ENCODE results near the gene LINGO1. TPM values are rescaled to one million over a fixed set of nuclear protein-coding genes. Genes with fewer than 3 reads are reported as not detected.

The LINGO1 gene
- total and polyA plus RNA-seq, 2 of the 8 experiments (the other 6 are each of a cell fraction or from before 2014, with no cell fraction given): 57.1 to 114 TPM

- Histone ChIP-seq H2AK5ac (ENCODE audit: low read depth, low read length) (no peak overlapping the region), H3K27me3 (replicated peaks in 1 of 4; ENCODE audit: control insufficient read depth in 3 of 4, extremely low read depth in 1 of 4, insufficient read depth in 3 of 4, low read length in 3 of 4) (no peaks in the 10 kb centered on the region; a peak in 1 of 7 replicates), H3K4me1 (replicated peaks in 1 of 4; ENCODE audit: control insufficient read depth in 3 of 4, insufficient read depth in 4 of 4, low read length in 3 of 4) (no peaks in the 10 kb centered on the region; a peak in 2 of 7 replicates), H4K91ac (replicated peaks; ENCODE audit: insufficient read length, low read length) (no peak overlapping the region), H2BK15ac (ENCODE audit: low read length) (no peak overlapping the region), H3K14ac (ENCODE audit: insufficient read length) (no peak overlapping the region), H3K4me3 (ENCODE audit: extremely low read depth in 1 of 4, insufficient read depth in 2 of 4, low read depth in 3 of 4, low read length in 4 of 4) (no peak overlapping the region), H3K18ac (ENCODE audit: extremely low read depth, low read length) (no peak overlapping the region), H2BK120ac (replicated peaks; ENCODE audit: low read depth, low read length) (no peak overlapping the region), H3K56ac (replicated peaks; ENCODE audit: insufficient read length, low read depth, low read length) (no peak overlapping the region), H3K4ac (replicated peaks; ENCODE audit: insufficient read length, low read depth, low read length) (no peak overlapping the region), H3K23me2 (ENCODE audit: low read depth, low read length) (no peaks in the 10 kb centered on the region), H3K79me2 (ENCODE audit: control insufficient read depth in 1 of 2, insufficient read depth in 2 of 2, low read length in 2 of 2) (no peaks in the 10 kb centered on the region), H3K27ac (ENCODE audit: low read depth, low read length) (no peak overlapping the region), H2AFZ (ENCODE audit: low read length) (0 out of 2 replicates have a peak overlapping the region, but pooled peaks have one; percentile 62), H3K4me2 (ENCODE audit: insufficient read depth in 1 of 2, low read depth in 2 of 2, low read length in 2 of 2) (no peak overlapping the region), H2BK20ac (ENCODE audit: low read length) (no peak overlapping the region; the same call in 1 of the 2 replicates), H3K79me1 (ENCODE audit: low read depth, low read length) (no peaks in the 10 kb centered on the region), H3K9me3 (ENCODE audit: insufficient read depth in 2 of 2, low read depth in 1 of 2, low read length in 1 of 2) (no peaks in the 10 kb centered on the region), H2BK12ac (ENCODE audit: low read depth, low read length) (no peak overlapping the region), H3K36me3 (ENCODE audit: control insufficient read depth in 2 of 4, insufficient read depth in 4 of 4, low read length in 3 of 4) (no peaks in the 10 kb centered on the region), H3K23ac (ENCODE audit: insufficient read length) (no peak overlapping the region), H3K9ac (replicated peaks in 1 of 4; ENCODE audit: extremely low read depth in 1 of 4, low read depth in 3 of 4, low read length in 3 of 4) (no peak overlapping the region), H4K20me1 (replicated peaks in 1 of 2; ENCODE audit: control insufficient read depth in 1 of 2, insufficient read depth in 2 of 2, low read length in 2 of 2) (no peaks in the 10 kb centered on the region), H4K5ac (ENCODE audit: insufficient read length, low read depth, low read length) (no peak overlapping the region), H2BK5ac (ENCODE audit: low read depth, low read length) (no peak overlapping the region), H4K8ac (ENCODE audit: extremely low read depth, insufficient read depth, low read length) (peak overlapping the region; percentile 41; the same call in 1 of the 2 replicates)
- CTCF ChIA-PET (ENCODE audit: partially characterized antibody): interaction anchor here (0.7 to 7.2 kb wide), 13 partner anchors 14 to 460 kb away, joined by 3 to 74 read pairs (median 3); no protein-coding TSS in a partner anchor
- no peak for DNase-seq (ENCODE audit: low read depth in 1 of 2, low spot score in 2 of 2)
- WGBS, 2 experiments (ENCODE audit: extremely low coverage in 1 of 2, insufficient coverage in 1 of 2, insufficient read length in 1 of 2, insufficient replicate concordance in 2 of 2, low coverage in 1 of 2, low lambda C conversion rate in 2 of 2, missing lambda C conversion rate in 1 of 2): 64% methylated on average over 7 of the region's 7 CpGs; no CpG with 5 or more reads in 1 of the 2 experiments
- POLR2A ChIA-PET (ENCODE audit: partially characterized antibody): interaction anchor here (1.3 kb wide), 1 partner anchor 43 kb away, joined by 4 read pairs; no protein-coding TSS in a partner anchor
- FAIRE-seq: peak; percentile 7
- no peak for TF ChIP-seq SIN3A (conservative IDR thresholded peaks at IDR 0.05 in 1 of 2, IDR thresholded peaks at IDR 0.05 in 1 of 2; ENCODE audit: low read depth in 1 of 2, low read length in 2 of 2)
- TF ChIP-seq GABPA (IDR thresholded peaks at IDR 0.05; ENCODE audit: borderline replicate concordance, insufficient read depth, low read length): no peak
- no peak for TF ChIP-seq FOSL1 (IDR thresholded peaks at IDR 0.05; ENCODE audit: insufficient read depth, low read depth, low read length)
- TF ChIP-seq MAFK (IDR thresholded peaks at IDR 0.05; ENCODE audit: low read depth, low read length): no peak
- no peak for TF ChIP-seq CHD1 (IDR thresholded peaks at IDR 0.05; ENCODE audit: low read depth, low read length)
- TF ChIP-seq BACH1 (IDR thresholded peaks at IDR 0.05; ENCODE audit: low read length): no peak
- no peak for TF ChIP-seq HDAC2 (IDR thresholded peaks at IDR 0.05; ENCODE audit: borderline replicate concordance in 1 of 2, low read depth in 2 of 2, low read length in 2 of 2)
- TF ChIP-seq SAP30 (IDR thresholded peaks at IDR 0.05; ENCODE audit: insufficient read depth, insufficient replicate concordance, low read length): no peak
- no peak for TF ChIP-seq MAX (IDR thresholded peaks at IDR 0.05)
- TF ChIP-seq CTCF (IDR thresholded peaks at IDR 0.05; ENCODE audit: control extremely low read depth in 1 of 3, insufficient read depth in 1 of 3, low read depth in 1 of 3, low read length in 3 of 3): peak; percentile 61 to 73 (median 69)
These were observed 48.5 kb downstream of the LINGO1 start for GRCh38 chr15:77584201-77584600.

Data from H1 (cell line).